A549 (cell line): ENCODE data around the gene HS6ST1.

Source experiments
- CTCF ChIP-seq: fragments of >200 bp; sonication (Bioruptor Twin); formaldehyde crosslinking; IDR thresholded peaks from 3 replicates; pipeline ENCODE4 v1.5.1; 2016
- ELK1 ChIP-seq: fragments of 150-350 bp; IDR thresholded peaks from 2 replicates; pipeline ENCODE4 v1.6.1; 2014; ENCODE audit warnings: low read depth, mild to moderate bottlenecking, low read length
- NFE2L2 ChIP-seq: fragments of 150-350 bp; conservative IDR thresholded peaks from 2 replicates; pipeline ENCODE4 v1.6.1; 2014; ENCODE audit warnings: low read length
- PBX3 ChIP-seq: IDR thresholded peaks from 2 replicates; pipeline ENCODE4 v1.6.1; 2012
- POLR2A ChIP-seq: IDR thresholded peaks from 2 replicates; pipeline ENCODE4 v1.6.1; 2012; ENCODE audit warnings: mild to moderate bottlenecking, low read length
- POLR2AphosphoS2 ChIP-seq: conservative IDR thresholded peaks from 2 replicates; pipeline ENCODE4 v1.6.1; 2012; ENCODE audit warnings: low read length, improper control_type of control experiment, inconsistent platforms
- RAD21 ChIP-seq, 2 experiments: fragments of >200 bp in 1 of 2; sonication (Bioruptor Twin) in 1 of 2; formaldehyde crosslinking in 1 of 2; IDR thresholded peaks in 1 of 2; conservative IDR thresholded peaks in 1 of 2; 2 replicates in 1 of 2; 3 replicates in 1 of 2; pipeline ENCODE4 v1.6.1; 2012 to 2018; ENCODE audit warnings: inconsistent platforms in 1 of 2
- SMC3 ChIP-seq: fragments of >200 bp; sonication (Bioruptor Twin); formaldehyde crosslinking; IDR thresholded peaks from 3 replicates; pipeline ENCODE4 v1.6.1; 2018; ENCODE audit warnings: inconsistent platforms

- no peak for TF ChIP-seq PBX3
- TF ChIP-seq ELK1 = no peak
- no peak for TF ChIP-seq POLR2AphosphoS2
- no peak for TF ChIP-seq NFE2L2
- TF ChIP-seq SMC3 = no peak
- no peak for TF ChIP-seq RAD21 (conservative IDR thresholded peaks at IDR 0.05 in 1 of 2, IDR thresholded peaks at IDR 0.05 in 1 of 2)
- no peak for TF ChIP-seq POLR2A
- no peak for TF ChIP-seq CTCF
Observed at GRCh38 chr2:128364441-128364911, 45.8 kb upstream of the HS6ST1 start.
